Fibroblast of lung (primary cell): ENCODE measurements around the gene C9orf50. TPM values are rescaled to one million over a fixed set of nuclear protein-coding genes. Genes with fewer than 3 reads are reported as not detected.

ENCODE experiments used
- DNase-seq, 2 donors: peaks; one replicate each; pipeline versions ENCODE4 v3.0.0 to v3.0.0-alpha.2; 2010; ENCODE audit warnings: low read depth in 2 of 2
- H2AFZ ChIP-seq: 2 replicates; pipeline ENCODE4 v1.5.1; 2012; ENCODE audit warnings: low read length, control low read depth, inconsistent platforms
- H3K27ac ChIP-seq: 2 replicates; pipeline ENCODE4 v1.5.1; 2011; ENCODE audit warnings: low read length, control low read depth; ENCODE audit not compliant: insufficient read depth
- H3K27me3 ChIP-seq: 2 replicates; pipeline ENCODE4 v1.5.1; 2011; ENCODE audit warnings: mild to moderate bottlenecking, low read length; ENCODE audit not compliant: control insufficient read depth, insufficient read depth
- H3K36me3 ChIP-seq: 2 replicates; pipeline ENCODE4 v1.5.1; 2011; ENCODE audit warnings: low read length; ENCODE audit not compliant: control insufficient read depth, insufficient read depth
- H3K4me1 ChIP-seq: 2 replicates; pipeline ENCODE4 v1.5.1; 2011; ENCODE audit warnings: low read length; ENCODE audit not compliant: control insufficient read depth, insufficient read depth; ENCODE audit errors: extremely low read depth
- H3K4me2 ChIP-seq: 2 replicates; pipeline ENCODE4 v1.5.1; 2011; ENCODE audit warnings: low read length, control low read depth; ENCODE audit not compliant: insufficient read depth; ENCODE audit errors: extremely low read depth
- H3K4me3 ChIP-seq, 4 experiments: fragments of 200-600 bp in 1 of 4; sonication (generic) in 1 of 4; replicated peaks in 1 of 4; 2 replicates each; pipeline ENCODE4 v1.5.1; 2011 to 2016; ENCODE audit warnings: low read length in 4 of 4, low read depth in 3 of 4, mild to moderate bottlenecking in 3 of 4, control low read depth in 2 of 4, inconsistent platforms in 1 of 4, mixed read lengths in 1 of 4; ENCODE audit not compliant: insufficient read depth in 1 of 4; ENCODE audit errors: control extremely low read depth in 1 of 4
- H3K79me2 ChIP-seq: 2 replicates; pipeline ENCODE4 v1.5.1; 2012; ENCODE audit warnings: mild to moderate bottlenecking, low read length, inconsistent platforms; ENCODE audit not compliant: control insufficient read depth, insufficient read depth
- H3K9ac ChIP-seq: 2 replicates; pipeline ENCODE4 v1.5.1; 2011; ENCODE audit warnings: mild to moderate bottlenecking, low read length, control low read depth; ENCODE audit not compliant: insufficient read depth
- H3K9me3 ChIP-seq: 2 replicates; pipeline ENCODE4 v1.5.1; 2012; ENCODE audit warnings: low read depth, low read length; ENCODE audit not compliant: control insufficient read depth, insufficient read depth
- H4K20me1 ChIP-seq: 2 replicates; pipeline ENCODE4 v1.5.1; 2011; ENCODE audit warnings: low read length; ENCODE audit not compliant: control insufficient read depth, insufficient read depth; ENCODE audit errors: extremely low read depth
- CTCF ChIP-seq, 2 donors: IDR thresholded peaks in 1 of 2; conservative IDR thresholded peaks in 1 of 2; 1 replicate in 1 of 2; 2 replicates in 1 of 2; pipeline ENCODE4 v1.5.1; 2011 to 2012; ENCODE audit warnings: low read length in 2 of 2, control low read depth in 1 of 2, inconsistent platforms in 1 of 2, low read depth in 1 of 2, mild to moderate bottlenecking in 1 of 2
- EZH2 ChIP-seq: IDR thresholded peaks from 2 replicates; pipeline ENCODE4 v1.5.1; 2012; ENCODE audit warnings: low read length, control low read depth, mild to moderate bottlenecking; ENCODE audit errors: missing control alignments
- polyA plus RNA-seq, 2 donors: library from polyadenylated mRNA; depleted of rRNA in 1 of 2; stranded (reverse) in 1 of 2; unstranded in 1 of 2; fragments of >200 nt; gene quantifications; 2 replicates each; pipeline ENCODE4 v1.2.1, GENCODE V29; 2011 to 2012; ENCODE audit warnings: missing spikeins in 1 of 2
- total RNA-seq: library from RNA; depleted of rRNA; stranded (reverse); fragments of >200 nt; gene quantifications from 2 replicates; pipeline ENCODE4 v1.2.1, GENCODE V29; 2014

C9orf50 gene
- total and polyA plus RNA-seq, 2 donors (not counting 1 experiment from before 2014, with no cell fraction given) = 0.16 to 0.17 TPM

- H3K4me1 ChIP-seq = peaks cover 14% of the 10 kb centered on the region
- H2AFZ ChIP-seq = peak overlapping the region; percentile 36
- H3K4me2 ChIP-seq = no peak overlapping the region
- TF ChIP-seq EZH2 (no peak), CTCF (conservative IDR thresholded peaks at IDR 0.05 in 1 of 2, IDR thresholded peaks at IDR 0.05 in 1 of 2; ENCODE audit: low read depth in 1 of 2, low read length in 2 of 2) (no peak)
- no peak for DNase-seq
- H3K27me3 ChIP-seq = no peaks in the 10 kb centered on the region
- no peaks in the 10 kb centered on the region for H3K79me2 ChIP-seq
- no peak overlapping the region for H3K4me3 ChIP-seq
- H3K9me3 ChIP-seq = no peaks in the 10 kb centered on the region
- H3K9ac ChIP-seq = no peak overlapping the region
- no peaks in the 10 kb centered on the region for H4K20me1 ChIP-seq
- H3K27ac ChIP-seq = no peak overlapping the region
- H3K36me3 ChIP-seq = no peaks in the 10 kb centered on the region
These were observed 18.1 kb downstream of the C9orf50 start for GRCh38 chr9:129602598-129603415.

- Histone ChIP-seq H3K4me2 (no peak overlapping the region), H3K9ac (no peak overlapping the region), H3K27ac (no peak overlapping the region), H3K27me3 (no peaks in the 10 kb centered on the region), H3K4me1 (peaks cover 16% of the 10 kb centered on the region), H3K79me2 (no peaks in the 10 kb centered on the region), H3K4me3 (no peak overlapping the region), H3K36me3 (no peaks in the 10 kb centered on the region), H4K20me1 (no peaks in the 10 kb centered on the region), H3K9me3 (no peaks in the 10 kb centered on the region), H2AFZ (no peak overlapping the region)
- no peak for TF ChIP-seq EZH2
- DNase-seq = no peak
These were observed 19.7 kb downstream of the C9orf50 start for GRCh38 chr9:129601082-129601674.

- no peak for TF ChIP-seq EZH2
- no peak for TF ChIP-seq CTCF (conservative IDR thresholded peaks at IDR 0.05 in 1 of 2, IDR thresholded peaks at IDR 0.05 in 1 of 2; ENCODE audit: low read depth in 1 of 2, low read length in 2 of 2)
- no peaks in the 10 kb centered on the region for H3K36me3 ChIP-seq
- H3K79me2 ChIP-seq = no peaks in the 10 kb centered on the region
- peak overlapping the region in 3 of 4 experiments; percentile 51 to 64 (median 51) for H3K4me3 ChIP-seq
- H3K4me1 ChIP-seq = peaks cover 16% of the 10 kb centered on the region
- no peak overlapping the region for H3K9ac ChIP-seq
- H2AFZ ChIP-seq = no peak overlapping the region
- H3K27me3 ChIP-seq = no peaks in the 10 kb centered on the region
- no peaks in the 10 kb centered on the region for H3K9me3 ChIP-seq
- DNase-seq = no peak
- H3K4me2 ChIP-seq = peak overlapping the region; percentile 90
- H4K20me1 ChIP-seq = no peaks in the 10 kb centered on the region
- H3K27ac ChIP-seq = peak overlapping the region; percentile 74
These were observed 22.8 kb downstream of the C9orf50 start for GRCh38 chr9:129598089-129598596.
